Stimulated activated CD8-positive, alpha-beta memory T cell treated with anti-CD3 and anti-CD28 coated beads, Interleukin-15, amount 100 ng/mL, for 4 hours (primary cell): ENCODE data around the gene XIAP.
"Not testable (repeated sequence)": the region's sequence is repeated elsewhere in the genome, so short reads cannot be mapped to it uniquely, and the experiment has no call there.

Experiments
- DNase-seq, 2 donors: peaks; one replicate each; pipeline ENCODE4 v3.0.0-alpha.2; 2020; ENCODE audit warnings: low read depth in 2 of 2

The XIAP gene

DNA sequence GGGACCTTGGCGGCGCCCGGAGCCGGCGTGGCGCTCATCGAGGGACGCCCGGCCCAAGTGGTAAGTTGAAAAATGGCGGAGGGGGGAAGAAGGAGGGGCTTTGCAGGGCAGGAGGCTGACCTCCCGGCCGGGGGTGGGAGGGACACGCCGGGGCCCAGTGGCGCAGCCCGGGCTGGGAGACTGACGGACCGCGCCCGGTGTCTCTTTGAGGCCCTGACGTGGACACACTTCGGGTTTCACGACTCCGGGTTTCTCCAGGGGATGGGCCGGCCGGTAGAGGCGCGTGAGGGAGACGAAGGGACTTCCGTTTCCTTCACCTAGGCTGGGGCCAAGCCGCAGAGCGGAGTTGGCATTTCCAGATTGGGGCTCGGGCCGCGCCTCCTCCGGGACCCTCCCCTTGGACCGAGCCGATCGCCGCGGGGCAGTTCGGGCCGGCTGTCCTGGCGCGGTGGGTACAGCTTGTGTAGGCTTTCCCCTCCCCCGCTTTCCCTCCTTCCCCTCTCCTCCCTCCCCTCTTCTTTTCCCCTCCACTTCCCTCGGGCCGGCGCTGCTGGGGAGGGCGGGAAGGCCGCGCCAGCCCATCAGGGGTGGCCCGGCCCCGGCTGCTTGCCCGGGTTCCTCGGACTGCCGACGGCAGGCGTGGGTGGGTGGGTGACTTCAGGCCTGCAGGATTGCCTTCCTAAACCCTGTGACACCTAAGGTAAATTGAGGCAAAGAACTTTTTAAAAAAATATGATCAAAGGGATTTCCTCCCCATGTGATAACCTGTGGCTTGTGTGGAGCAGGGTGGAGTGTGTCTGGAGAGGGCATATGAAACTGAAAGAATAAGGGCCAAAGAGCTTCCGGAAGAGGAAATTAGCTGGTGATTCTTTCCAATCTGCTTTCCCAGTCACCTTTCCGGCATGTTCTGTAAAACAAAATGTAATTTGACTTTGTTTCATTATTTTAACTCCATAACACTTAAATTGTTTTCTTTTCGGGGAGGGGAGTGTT is at the start of gene XIAP:
TSS of gene XIAP (plus strand) at position 208 of the 993 bp plus-strand sequence. CDS start 25,610 bp downstream, outside the sequence.
- DNase-seq, result peak; percentile 24 to 42

- DNase-seq, result no peak
These were observed 45.5 kb upstream of the XIAP start for GRCh38 chrX:123814343-123814742.

GRCh38 chrX:123814934-123815394 is 44.9 kb upstream of the XIAP start:
- not testable (repeated sequence) for DNase-seq

GRCh38 chrX:123817288-123817894 is 42.5 kb upstream of the XIAP start:
- DNase-seq, result no peak

- DNase-seq, result no peak
These were observed 41.6 kb upstream of the XIAP start for GRCh38 chrX:123818243-123818642.

- no peak for DNase-seq
These were observed 36.9 kb upstream of the XIAP start for GRCh38 chrX:123822965-123823364.

- no peak for DNase-seq
These were observed 29.5 kb upstream of the XIAP start for GRCh38 chrX:123830309-123830708.

DNA sequence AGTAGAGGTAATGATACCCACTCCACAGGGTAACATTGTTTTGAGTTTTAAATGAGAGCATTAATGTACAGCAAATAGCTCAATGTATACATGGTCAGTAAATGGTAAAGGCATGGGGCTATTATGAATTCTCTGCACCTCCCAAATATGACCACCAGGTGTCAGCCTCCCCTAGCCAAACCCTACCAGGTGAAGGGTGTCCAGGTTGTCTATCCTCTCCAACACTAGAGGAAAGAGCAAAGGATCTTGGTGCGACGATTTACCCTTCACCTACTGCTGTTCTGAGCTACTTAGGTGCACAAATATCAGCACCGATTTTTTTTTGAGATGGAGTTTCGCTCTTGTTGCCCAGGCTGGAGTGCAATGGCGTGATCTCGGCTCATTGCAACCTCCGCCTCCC is 26.5 kb upstream of the XIAP start:
- DNase-seq, result peak in 1 of 2 donors; percentile 11

GRCh38 chrX:123834116-123834515 is 25.7 kb upstream of the XIAP start:
- no peak for DNase-seq

- no peak for DNase-seq
These were observed 24.0 kb upstream of the XIAP start for GRCh38 chrX:123835661-123836371.

DNA sequence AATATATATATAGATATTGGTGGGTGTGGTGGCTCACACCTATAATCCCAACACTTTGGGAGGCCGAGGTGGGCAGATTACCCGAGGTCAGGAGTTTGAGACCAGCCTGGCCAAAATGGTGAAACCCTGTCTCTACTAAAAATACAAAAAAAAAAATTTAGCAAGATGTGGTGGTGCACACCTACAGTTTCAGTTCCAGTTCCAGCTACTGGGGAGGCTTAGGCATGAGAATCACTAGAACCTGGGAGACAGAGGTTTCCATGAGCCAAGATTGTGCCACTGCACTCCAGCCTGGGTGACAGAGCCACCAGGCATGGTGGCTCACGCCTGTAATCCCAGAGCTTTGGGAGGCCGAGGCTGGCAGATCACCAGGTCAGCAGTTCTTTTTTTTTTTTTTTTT is 14.7 kb upstream of the XIAP start:
- DNase-seq, result not testable (repeated sequence)

GRCh38 chrX:123846577-123847038 is 13.2 kb upstream of the XIAP start:
- DNase-seq, result no peak

GRCh38 chrX:123847056-123847455 is 12.8 kb upstream of the XIAP start:
- DNase-seq, result no peak

- DNase-seq, result no peak
These were observed 10.8 kb upstream of the XIAP start for GRCh38 chrX:123849096-123849495.

DNA sequence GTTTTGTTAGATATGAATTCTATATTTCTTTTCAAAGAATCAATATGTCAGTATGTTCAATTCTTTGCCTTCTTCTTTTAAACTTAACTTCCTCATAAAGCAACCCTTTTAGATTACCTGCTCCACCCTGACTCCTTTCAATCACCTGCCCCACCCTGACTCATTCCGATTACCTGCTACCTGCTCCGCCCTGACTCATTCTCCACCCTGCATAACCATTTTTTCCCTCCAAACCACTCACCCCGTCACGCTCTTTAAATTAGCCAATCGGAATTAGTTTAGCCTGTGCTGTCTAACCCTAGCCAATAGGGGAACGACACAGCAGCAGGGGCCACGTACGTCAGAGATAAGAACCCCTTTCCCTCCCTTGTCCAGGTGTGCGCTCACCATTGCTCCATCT is 9.9 kb upstream of the XIAP start:
- DNase-seq, result not testable (repeated sequence)

DNA sequence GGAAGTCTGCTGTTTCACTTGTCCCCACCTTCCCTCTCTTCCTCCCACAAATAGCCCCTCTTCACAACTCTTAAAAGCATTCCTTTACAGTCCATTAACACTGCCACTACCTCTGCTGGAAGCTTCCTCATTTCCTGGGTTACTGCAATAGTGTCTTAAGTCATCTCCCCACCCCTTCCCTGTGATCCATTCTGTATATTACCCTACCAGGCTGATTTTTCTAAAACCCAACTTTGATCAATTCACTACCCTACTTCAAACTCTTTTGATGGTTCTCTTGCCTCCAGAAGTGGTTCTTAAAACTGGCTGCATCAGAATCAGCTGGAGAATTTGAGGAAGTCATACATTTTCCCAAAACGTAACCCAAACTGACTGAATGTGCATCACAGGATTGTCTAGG is 8.8 kb upstream of the XIAP start:
- no peak for DNase-seq

- no peak for DNase-seq
These were observed 5.5 kb upstream of the XIAP start for GRCh38 chrX:123854329-123854728.

DNA sequence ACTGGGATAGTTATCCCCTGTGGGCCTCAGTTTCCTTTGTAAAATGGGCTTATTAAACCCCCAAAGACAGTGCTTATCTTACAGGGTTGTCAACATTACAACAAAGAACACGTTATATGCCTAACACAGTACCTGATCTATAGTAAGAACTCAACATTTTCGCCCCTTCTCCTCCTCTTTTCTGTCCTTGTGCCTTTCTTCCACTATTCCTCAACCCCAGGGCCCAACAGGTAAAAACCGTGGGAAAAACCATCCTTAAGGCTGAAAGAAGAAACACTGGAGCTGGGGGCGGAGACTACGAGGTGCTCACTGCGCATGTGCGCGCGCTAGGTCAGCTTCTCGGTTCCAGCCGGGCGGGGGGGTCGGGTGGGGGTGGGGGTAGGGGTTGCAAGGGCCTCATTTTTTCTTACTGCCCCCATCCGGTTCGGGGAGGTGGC is 426 bp upstream of the XIAP start:
- DNase-seq, result no peak

GRCh38 chrX:123860983-123861382 is 1.1 kb downstream of the XIAP start:
- DNase-seq, result no peak

DNA sequence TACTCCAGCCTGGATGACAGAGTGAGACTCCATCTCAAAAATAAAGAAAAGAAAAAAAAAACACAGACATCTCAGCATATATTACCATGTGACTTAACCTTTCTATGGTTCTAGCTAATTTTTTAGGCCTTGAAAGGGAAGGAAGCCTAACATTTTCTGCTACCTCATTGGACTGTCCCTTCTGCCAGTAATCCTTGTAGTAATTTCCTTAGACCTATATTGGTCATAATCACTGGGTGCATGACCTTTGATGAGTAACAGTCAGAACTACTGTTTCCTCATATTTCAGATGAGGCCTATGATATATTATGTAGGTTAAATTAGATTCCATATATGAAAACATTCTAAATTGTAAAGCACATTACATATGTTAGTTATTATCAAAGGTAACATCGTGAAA is 9.6 kb downstream of the XIAP start:
- DNase-seq, result no peak

- DNase-seq, result no peak
These were observed 11.5 kb downstream of the XIAP start for GRCh38 chrX:123871309-123871708.

DNA sequence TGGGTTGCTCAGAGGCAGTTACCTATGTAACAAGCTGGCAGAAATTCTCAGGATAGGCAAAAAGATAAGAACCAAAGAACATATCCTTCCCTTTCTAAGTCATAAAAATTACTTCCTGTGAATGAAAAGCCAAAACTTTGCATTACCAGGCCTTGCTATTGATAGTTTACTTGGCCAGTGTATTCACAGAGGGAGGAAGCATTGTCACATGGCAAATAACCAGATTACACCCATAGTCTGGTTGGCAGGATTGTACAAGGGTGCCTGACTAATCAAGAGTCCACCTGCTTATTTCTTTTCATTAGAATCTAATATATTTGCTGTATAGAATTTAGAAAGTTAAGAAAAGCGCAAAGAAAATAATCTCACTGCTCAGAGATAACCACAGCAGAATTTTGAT is 14.1 kb downstream of the XIAP start:
- no peak for DNase-seq
